WTC11 (cell line): ENCODE results near the gene AVPR1B. TPM values are rescaled to one million over a fixed set of nuclear protein-coding genes. Genes with fewer than 3 reads are reported as not detected.

ENCODE experiments used
- ATAC-seq: fragments of 200-7000 bp; cut with Tn5 transposase; 2 replicates; pipeline ENCODE4 v1.10.0; 2021; ENCODE audit warnings: mild to moderate bottlenecking, moderate library complexity
- CTCF ChIA-PET: fragments of 300-600 bp; sonication (Branson Sonifier 250); formaldehyde crosslinking; loops from one replicate; lab custom pipeline; 2021; ENCODE audit warnings: antibody characterized with exemption; lab: Charles Lee
- POLR2A ChIA-PET: fragments of 350-600 bp; sonication (Branson Sonifier 250); formaldehyde crosslinking; loops from one replicate; lab custom pipeline; 2021; ENCODE audit warnings: antibody characterized with exemption; lab: Charles Lee
- DNase-seq: peaks from one replicate; pipeline ENCODE4 v3.0.0; 2021; ENCODE audit warnings: low spot score
- H3K27ac Mint-ChIP-seq: 2 replicates; pipeline ENCODE4 v1.8.0; 2021; ENCODE audit warnings: mixed read lengths
- H3K27me3 Mint-ChIP-seq: 2 replicates; pipeline ENCODE4 v1.8.0; 2021; ENCODE audit warnings: low read depth, mild to moderate bottlenecking, moderate library complexity, mixed read lengths
- H3K36me3 Mint-ChIP-seq: 2 replicates; pipeline ENCODE4 v1.8.0; 2021; ENCODE audit warnings: mixed read lengths
- H3K4me1 Mint-ChIP-seq: 2 replicates; pipeline ENCODE4 v1.8.0; 2022; ENCODE audit warnings: mixed read lengths
- H3K4me3 Mint-ChIP-seq: 2 replicates; pipeline ENCODE4 v1.8.0; 2021; ENCODE audit warnings: mild to moderate bottlenecking, moderate library complexity, mixed read lengths
- H3K9me3 Mint-ChIP-seq: 2 replicates; pipeline ENCODE4 v1.8.0; 2021; ENCODE audit warnings: mixed read lengths
- CBFB ChIP-seq: sonication (generic); formaldehyde crosslinking; IDR thresholded peaks from 2 replicates; pipeline ENCODE4 v1.8.1; 2022; ENCODE audit warnings: mild to moderate bottlenecking, low read depth, missing genetic modification reagents
- ELF4 ChIP-seq: sonication (generic); formaldehyde crosslinking; IDR thresholded peaks from 2 replicates; pipeline ENCODE4 v1.8.1; 2022; ENCODE audit warnings: low read depth, mild to moderate bottlenecking, moderate library complexity, missing genetic modification reagents
- IRF1 ChIP-seq: sonication (generic); formaldehyde crosslinking; IDR thresholded peaks from 2 replicates; pipeline ENCODE4 v1.8.0; 2023; ENCODE audit warnings: missing genetic modification reagents
- KAT7 ChIP-seq: sonication (generic); formaldehyde crosslinking; IDR thresholded peaks from 2 replicates; pipeline ENCODE4 v1.8.1; 2023; ENCODE audit warnings: missing genetic modification reagents, mild to moderate bottlenecking, borderline replicate concordance
- MAX ChIP-seq: sonication (generic); formaldehyde crosslinking; IDR thresholded peaks from 2 replicates; pipeline ENCODE4 v1.8.0; 2022; ENCODE audit warnings: mild to moderate bottlenecking, missing genetic modification reagents
- MLX ChIP-seq: sonication (generic); formaldehyde crosslinking; IDR thresholded peaks from 2 replicates; pipeline ENCODE4 v1.8.1; 2023; ENCODE audit warnings: mild to moderate bottlenecking, missing genetic modification reagents, moderate library complexity
- NFYB ChIP-seq: sonication (generic); formaldehyde crosslinking; conservative IDR thresholded peaks from 2 replicates; pipeline ENCODE4 v1.8.0; 2022; ENCODE audit warnings: low read depth, missing genetic modification reagents
- NR1H2 ChIP-seq: sonication (generic); formaldehyde crosslinking; IDR thresholded peaks from 2 replicates; pipeline ENCODE4 v1.9.0; 2021; ENCODE audit warnings: mild to moderate bottlenecking, moderate library complexity, missing genetic modification reagents
- SOX15 ChIP-seq: fragments of 250-450 bp; sonication (Bioruptor Pico); IDR thresholded peaks from 2 replicates; pipeline ENCODE4 v1.9.0; 2021; ENCODE audit warnings: mild to moderate bottlenecking
- SP1 ChIP-seq: sonication (generic); formaldehyde crosslinking; conservative IDR thresholded peaks from 2 replicates; pipeline ENCODE4 v1.8.1; 2022; ENCODE audit warnings: missing genetic modification reagents
- TEAD1 ChIP-seq: sonication (generic); formaldehyde crosslinking; IDR thresholded peaks from 2 replicates; pipeline ENCODE4 v1.8.0; 2022; ENCODE audit warnings: mild to moderate bottlenecking, missing genetic modification reagents
- ZNF219 ChIP-seq: sonication (generic); formaldehyde crosslinking; IDR thresholded peaks from 2 replicates; pipeline ENCODE4 v1.8.0; 2023; ENCODE audit warnings: missing genetic modification reagents, mild to moderate bottlenecking, borderline replicate concordance
- ZNF232 ChIP-seq: sonication (generic); formaldehyde crosslinking; IDR thresholded peaks from 2 replicates; pipeline ENCODE4 v1.8.0; 2022; ENCODE audit warnings: mild to moderate bottlenecking, missing genetic modification reagents
- ZNF425 ChIP-seq: fragments of 250-450 bp; sonication (Bioruptor Pico); conservative IDR thresholded peaks from 2 replicates; pipeline ENCODE4 v1.9.0; 2021; ENCODE audit warnings: mild to moderate bottlenecking
- ZNF512 ChIP-seq: sonication (generic); formaldehyde crosslinking; IDR thresholded peaks from 2 replicates; pipeline ENCODE4 v1.8.1; 2022; ENCODE audit warnings: missing genetic modification reagents, borderline replicate concordance
- ZNF532 ChIP-seq: fragments of 250-450 bp; sonication (Bioruptor Pico); IDR thresholded peaks from 2 replicates; pipeline ENCODE4 v1.9.0; 2021; ENCODE audit warnings: mild to moderate bottlenecking, borderline replicate concordance
- total RNA-seq: library from RNA; stranded (reverse); gene quantifications from 3 replicates; pipeline ENCODE4 v1.2.3, GENCODE V29; 2021

AVPR1B gene
- total RNA-seq, 1 experiment from 2014 or later: 0.68 TPM

GRCh38 chr1:206081856-206082255 is 35.3 kb downstream of the AVPR1B start:
- DNase-seq (no peak), ATAC-seq (no peak)
- CTCF ChIA-PET: interaction anchor here (1.5 kb wide), 1 partner anchor 25 kb away, joined by 7 read pairs; no protein-coding TSS in a partner anchor
- POLR2A ChIA-PET: no interaction called here
- peaks cover 12% of the 10 kb centered on the region for H3K4me1 Mint-ChIP-seq
- no peak for TF ChIP-seq MLX (CRISPR knock-in tag)
- TF ChIP-seq NR1H2: no peak
- no peak for TF ChIP-seq ZNF532
- no peak for TF ChIP-seq SOX15 (CRISPR knock-in tag)
- TF ChIP-seq CBFB (CRISPR knock-in tag): no peak
- no peak for TF ChIP-seq ELF4 (CRISPR knock-in tag)
- no peak for TF ChIP-seq NFYB (CRISPR knock-in tag)
- no peak for TF ChIP-seq MAX (CRISPR knock-in tag)
- TF ChIP-seq ZNF425 (CRISPR knock-in tag): no peak
- no peak for TF ChIP-seq TEAD1 (CRISPR knock-in tag)
- TF ChIP-seq KAT7 (CRISPR knock-in tag): no peak
- no peak for TF ChIP-seq ZNF232 (CRISPR knock-in tag)
- no peak for TF ChIP-seq ZNF219 (CRISPR knock-in tag)
- no peaks in the 10 kb centered on the region for H3K9me3 Mint-ChIP-seq
- H3K27me3 Mint-ChIP-seq: no peaks in the 10 kb centered on the region; the same call in 1 of the 2 replicates
- H3K27ac Mint-ChIP-seq: no peak overlapping the region
- no peak overlapping the region for H3K4me3 Mint-ChIP-seq
- no peaks in the 10 kb centered on the region for H3K36me3 Mint-ChIP-seq

- POLR2A ChIA-PET: interaction anchor here (0.6 kb wide), 1 partner anchor 130 kb away, joined by 4 read pairs; no protein-coding TSS in a partner anchor
- no peak for DNase-seq
- peak overlapping the region; percentile 8; the same call in 1 of the 2 replicates for H3K27ac Mint-ChIP-seq
- H3K4me3 Mint-ChIP-seq: no peak overlapping the region
- H3K36me3 Mint-ChIP-seq: no peaks in the 10 kb centered on the region
- no peak for ATAC-seq
- TF ChIP-seq ZNF512 (CRISPR knock-in tag): no peak
- no peak for TF ChIP-seq SP1 (CRISPR knock-in tag)
- no peak for TF ChIP-seq IRF1 (CRISPR knock-in tag)
- peaks cover 27% of the 10 kb centered on the region for H3K4me1 Mint-ChIP-seq
- H3K9me3 Mint-ChIP-seq: no peaks in the 10 kb centered on the region
- no peaks in the 10 kb centered on the region; the same call in 1 of the 2 replicates for H3K27me3 Mint-ChIP-seq
- CTCF ChIA-PET: interaction anchor here (0.6 to 0.8 kb wide), 2 partner anchors 103 to 221 kb away, joined by 3 read pairs; no protein-coding TSS in a partner anchor
These were observed 37.0 kb downstream of the AVPR1B start for GRCh38 chr1:206080026-206080820.
